IMR-90 (cell line): ENCODE data around the gene MGST2. TPM values are rescaled to one million over a fixed set of nuclear protein-coding genes. Genes with fewer than 3 reads are reported as not detected.

Source experiments
- ATAC-seq: fragments of 200-7000 bp; cut with Tn5 transposase; 2 replicates; pipeline ENCODE4 v1.9.1; 2020; ENCODE audit warnings: low read depth, mild to moderate bottlenecking, moderate library complexity
- BruUV-seq: library from RNA; stranded (reverse); fragments of 400-500 nt; replicated peaks from 2 replicates; lab custom pipeline; 2021; lab: Mats Ljungman, UMichigan
- CTCF ChIA-PET: fragments of 300-600 bp; formaldehyde crosslinking; extraction: SDS; loops from one replicate; lab custom pipeline; 2021; ENCODE audit warnings: antibody characterized with exemption; lab: Yijun Ruan, JAX
- POLR2A ChIA-PET: fragments of 300-600 bp; sonication (Branson Sonifier 250); formaldehyde crosslinking; loops from one replicate; lab custom pipeline; 2022; ENCODE audit warnings: antibody characterized with exemption; ENCODE audit not compliant: unreplicated experiment; lab: Charles Lee
- DNase-seq: peaks from one replicate; pipeline ENCODE4 v3.0.0; 2013
- H2AFZ ChIP-seq: replicated peaks from 2 replicates; pipeline ENCODE3; 2013; ENCODE audit warnings: low read length, mild to moderate bottlenecking; ENCODE audit not compliant: poor library complexity
- H2AK5ac ChIP-seq: 2 replicates; pipeline ENCODE4 v1.6.1; 2013; ENCODE audit warnings: low read depth, low read length, inconsistent platforms
- H2AK9ac ChIP-seq: replicated peaks from 2 replicates; pipeline ENCODE3; 2013; ENCODE audit warnings: mild to moderate bottlenecking, low read depth, low read length, moderate library complexity; ENCODE audit not compliant: poor library complexity
- H2BK120ac ChIP-seq: 2 replicates; pipeline ENCODE4 v1.6.1; 2013; ENCODE audit warnings: low read depth, low read length, inconsistent platforms
- H2BK15ac ChIP-seq: 3 replicates; pipeline ENCODE4 v1.6.1; 2013; ENCODE audit warnings: low read depth, low read length, inconsistent platforms
- H2BK20ac ChIP-seq: 2 replicates; pipeline ENCODE4 v1.6.1; 2013; ENCODE audit warnings: low read depth, mild to moderate bottlenecking, inconsistent platforms, low read length, moderate library complexity
- H2BK5ac ChIP-seq: 2 replicates; pipeline ENCODE4 v1.6.1; 2013; ENCODE audit warnings: mild to moderate bottlenecking, low read depth, low read length, inconsistent platforms; ENCODE audit not compliant: poor library complexity, severe bottlenecking
- H3K14ac ChIP-seq: replicated peaks from 2 replicates; pipeline ENCODE4 v1.6.1; 2013; ENCODE audit warnings: low read depth, low read length, inconsistent platforms
- H3K18ac ChIP-seq: 2 replicates; pipeline ENCODE4 v1.6.1; 2013; ENCODE audit warnings: low read depth, low read length, control low read depth
- H3K23ac ChIP-seq: 2 replicates; pipeline ENCODE4 v1.6.1; 2013; ENCODE audit warnings: low read depth, low read length, inconsistent platforms
- H3K27ac ChIP-seq: 2 replicates; pipeline ENCODE4 v1.5.1; 2013; ENCODE audit warnings: mild to moderate bottlenecking, control low read depth, low read length; ENCODE audit not compliant: insufficient read depth
- H3K27me3 ChIP-seq: 2 replicates; pipeline ENCODE4 v1.6.1; 2013; ENCODE audit warnings: low read length; ENCODE audit not compliant: control insufficient read depth, insufficient read depth
- H3K36me3 ChIP-seq: 2 replicates; pipeline ENCODE4 v1.6.1; 2013; ENCODE audit warnings: low read length, mixed read lengths; ENCODE audit not compliant: control insufficient read depth, insufficient read depth
- H3K4ac ChIP-seq: 2 replicates; pipeline ENCODE4 v1.6.1; 2013; ENCODE audit warnings: low read depth, low read length, inconsistent platforms
- H3K4me1 ChIP-seq: 2 replicates; pipeline ENCODE4 v1.6.1; 2013; ENCODE audit warnings: low read length, mixed read lengths; ENCODE audit not compliant: control insufficient read depth, insufficient read depth
- H3K4me2 ChIP-seq: 2 replicates; pipeline ENCODE4 v1.6.1; 2013; ENCODE audit warnings: low read depth, mild to moderate bottlenecking, control low read depth, low read length, moderate library complexity
- H3K4me3 ChIP-seq: 2 replicates; pipeline ENCODE4 v1.5.1; 2013; ENCODE audit warnings: low read depth, mild to moderate bottlenecking, control low read depth, low read length, moderate library complexity; ENCODE audit not compliant: insufficient read depth
- H3K56ac ChIP-seq: 2 replicates; pipeline ENCODE4 v1.6.1; 2013; ENCODE audit warnings: low read length, inconsistent platforms; ENCODE audit not compliant: insufficient read depth; ENCODE audit errors: extremely low read depth
- H3K79me1 ChIP-seq, 2 experiments: 2 replicates each; pipeline ENCODE4 v1.6.1; 2013; ENCODE audit warnings: low read length in 2 of 2, inconsistent platforms in 1 of 2, low read depth in 1 of 2
- H3K9ac ChIP-seq: 2 replicates; pipeline ENCODE4 v1.6.1; 2013; ENCODE audit warnings: low read depth, low read length, control low read depth
- H3K9me1 ChIP-seq: 2 replicates; pipeline ENCODE4 v1.6.1; 2013; ENCODE audit warnings: low read length, inconsistent platforms; ENCODE audit not compliant: insufficient read depth
- H3K9me3 ChIP-seq: 2 replicates; pipeline ENCODE4 v1.6.1; 2013; ENCODE audit warnings: low read length; ENCODE audit not compliant: control insufficient read depth, insufficient read depth
- H4K20me1 ChIP-seq: 2 replicates; pipeline ENCODE4 v1.6.1; 2013; ENCODE audit warnings: low read length, inconsistent platforms; ENCODE audit not compliant: insufficient read depth
- H4K5ac ChIP-seq: 2 replicates; pipeline ENCODE4 v1.6.1; 2013; ENCODE audit warnings: mild to moderate bottlenecking, low read depth, low read length, control low read depth
- H4K8ac ChIP-seq, 2 experiments: 2 replicates each; pipeline ENCODE4 v1.6.1; 2013; ENCODE audit warnings: low read depth in 2 of 2, low read length in 2 of 2, control low read depth in 1 of 2, inconsistent platforms in 1 of 2
- H4K91ac ChIP-seq: 2 replicates; pipeline ENCODE4 v1.6.1; 2013; ENCODE audit warnings: low read depth, low read length, inconsistent platforms; ENCODE audit not compliant: insufficient read depth
- BHLHE40 ChIP-seq: fragments of 150-350 bp; IDR thresholded peaks from 2 replicates; pipeline ENCODE4 v1.6.1; 2016; ENCODE audit warnings: mild to moderate bottlenecking, low read depth, low read length
- CEBPB ChIP-seq: IDR thresholded peaks from 2 replicates; pipeline ENCODE4 v1.6.1; 2012; ENCODE audit warnings: low read depth, low read length, improper control_type of control experiment
- CHD1 ChIP-seq: IDR thresholded peaks from 2 replicates; pipeline ENCODE4 v1.6.1; 2012; ENCODE audit warnings: low read depth, low read length, improper control_type of control experiment
- MAZ ChIP-seq: IDR thresholded peaks from 2 replicates; pipeline ENCODE4 v1.6.1; 2012; ENCODE audit warnings: low read depth, mild to moderate bottlenecking, low read length, improper control_type of control experiment, moderate library complexity, borderline replicate concordance
- NFE2L2 ChIP-seq: fragments of 150-350 bp; IDR thresholded peaks from 2 replicates; pipeline ENCODE4 v1.6.1; 2016; ENCODE audit warnings: low read depth, mild to moderate bottlenecking, low read length
- POLR2A ChIP-seq: IDR thresholded peaks from 2 replicates; pipeline ENCODE4 v1.6.1; 2012; ENCODE audit warnings: mild to moderate bottlenecking, low read depth, low read length
- RCOR1 ChIP-seq: IDR thresholded peaks from 2 replicates; pipeline ENCODE4 v1.6.1; 2012; ENCODE audit warnings: mild to moderate bottlenecking, low read length, improper control_type of control experiment; ENCODE audit not compliant: insufficient replicate concordance
- RFX5 ChIP-seq: IDR thresholded peaks from 2 replicates; pipeline ENCODE4 v1.8.0; 2012; ENCODE audit warnings: low read depth, mild to moderate bottlenecking, low read length, moderate library complexity
- WGBS, 2 experiments: methylation state at CpG; one replicate each; pipeline versions ENCODE4 v1.1.5 to v1.1.7; 2013; ENCODE audit warnings: missing lambda C conversion rate in 2 of 2; ENCODE audit not compliant: insufficient read length in 1 of 2; ENCODE audit errors: extremely low coverage in 2 of 2; 5-methylcytosine and 5-hydroxymethylcytosine counted together
- dilution Hi-C: fragments of 300-500 bp; cut with HindIII; formaldehyde crosslinking; loops from one replicate; pipeline ENCODE4 v1.14.3; 2018; ENCODE audit warnings: low sequenced_read_pairs; ENCODE audit not compliant: unreplicated experiment
- in situ Hi-C: fragments of 300-500 bp; cut with MboI; formaldehyde crosslinking; loops from 3 replicates; pipeline ENCODE4 v1.14.3; 2019; ENCODE audit warnings: low sequenced_read_pairs, inconsistent platforms, mixed read lengths
- intact Hi-C: fragments of 100-400 bp; cut with micrococcal nuclease; formaldehyde crosslinking; loops from 2 replicates; pipeline ENCODE4 v1.10.0; 2022
- polyA plus RNA-seq, 3 experiments: library from polyadenylated mRNA; depleted of rRNA; stranded (reverse); fragments of >200 nt; gene quantifications; 2 replicates each; pipeline ENCODE4 v1.2.3, GENCODE V29; 2012; ENCODE audit warnings: low replicate concordance in 1 of 3
- total RNA-seq: library from RNA; depleted of rRNA; stranded (reverse); fragments of >200 nt; gene quantifications from 2 replicates; pipeline ENCODE4 v1.2.3, GENCODE V29; 2012
- TF ChIP-seq, protein P1 (sequence below): fragments of 150-350 bp; IDR thresholded peaks from 2 replicates; pipeline ENCODE4 v1.6.1; 2017; ENCODE audit warnings: mild to moderate bottlenecking, antibody characterized with exemption, low read length, low read depth
- TF ChIP-seq, protein P2 (sequence below): fragments of 150-350 bp; IDR thresholded peaks from 2 replicates; pipeline ENCODE4 v1.6.1; 2016; ENCODE audit warnings: low read depth, mild to moderate bottlenecking, low read length, moderate library complexity, borderline replicate concordance

MGST2 gene
- total and polyA plus RNA-seq, 2 of the 4 experiments (the other 2 are of a cell fraction) = 4.8 to 10.5 TPM

DNA sequence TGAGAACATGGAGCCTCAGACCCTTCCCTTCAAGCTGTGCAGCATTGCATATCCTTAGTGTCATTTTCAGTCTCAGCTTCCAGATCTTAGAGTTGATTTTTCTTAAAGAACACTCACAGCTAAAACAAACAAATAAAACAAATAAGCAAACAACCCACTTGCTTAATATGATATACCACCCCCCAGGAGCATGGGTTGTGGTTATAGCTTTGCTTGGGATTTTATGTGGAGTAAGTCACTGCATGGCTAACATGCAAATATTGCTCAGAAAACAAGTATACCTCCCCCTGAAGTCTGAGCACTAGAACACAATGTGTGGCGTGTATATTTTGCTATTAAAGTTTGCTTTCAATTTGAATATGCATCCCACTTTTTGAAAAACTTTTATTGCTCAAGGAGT lies 78.6 kb downstream of the MGST2 start:
- H3K79me1 ChIP-seq = no peaks in the 10 kb centered on the region; a peak in 1 of 4 replicates
- no TSS peak for BruUV-seq
- TF ChIP-seq CEBPB (no peak), POLR2A (no peak), RFX5 (no peak), NFE2L2 (no peak), RCOR1 (no peak), BHLHE40 (no peak), CHD1 (no peak), MAZ (no peak)
- TF ChIP-seq, protein P1, sequence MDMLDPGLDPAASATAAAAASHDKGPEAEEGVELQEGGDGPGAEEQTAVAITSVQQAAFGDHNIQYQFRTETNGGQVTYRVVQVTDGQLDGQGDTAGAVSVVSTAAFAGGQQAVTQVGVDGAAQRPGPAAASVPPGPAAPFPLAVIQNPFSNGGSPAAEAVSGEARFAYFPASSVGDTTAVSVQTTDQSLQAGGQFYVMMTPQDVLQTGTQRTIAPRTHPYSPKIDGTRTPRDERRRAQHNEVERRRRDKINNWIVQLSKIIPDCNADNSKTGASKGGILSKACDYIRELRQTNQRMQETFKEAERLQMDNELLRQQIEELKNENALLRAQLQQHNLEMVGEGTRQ = no peak
- TF ChIP-seq, protein P2, sequence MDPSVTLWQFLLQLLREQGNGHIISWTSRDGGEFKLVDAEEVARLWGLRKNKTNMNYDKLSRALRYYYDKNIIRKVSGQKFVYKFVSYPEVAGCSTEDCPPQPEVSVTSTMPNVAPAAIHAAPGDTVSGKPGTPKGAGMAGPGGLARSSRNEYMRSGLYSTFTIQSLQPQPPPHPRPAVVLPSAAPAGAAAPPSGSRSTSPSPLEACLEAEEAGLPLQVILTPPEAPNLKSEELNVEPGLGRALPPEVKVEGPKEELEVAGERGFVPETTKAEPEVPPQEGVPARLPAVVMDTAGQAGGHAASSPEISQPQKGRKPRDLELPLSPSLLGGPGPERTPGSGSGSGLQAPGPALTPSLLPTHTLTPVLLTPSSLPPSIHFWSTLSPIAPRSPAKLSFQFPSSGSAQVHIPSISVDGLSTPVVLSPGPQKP = no peak
- no peaks in the 10 kb centered on the region for H3K36me3 ChIP-seq
- no peak overlapping the region for H3K56ac ChIP-seq
- H2AFZ ChIP-seq = no peak overlapping the region
- H4K5ac ChIP-seq = no peak overlapping the region
- H4K20me1 ChIP-seq = no peaks in the 10 kb centered on the region
- no peak overlapping the region for H3K4me3 ChIP-seq
- no peak overlapping the region for H2AK5ac ChIP-seq
- H2BK15ac ChIP-seq = no peak overlapping the region
- H3K23ac ChIP-seq = no peak overlapping the region
- H4K8ac ChIP-seq = no peak overlapping the region
- H3K4me1 ChIP-seq = peaks cover 8% of the 10 kb centered on the region
- no peak overlapping the region for H3K14ac ChIP-seq
- H3K9ac ChIP-seq = no peak overlapping the region
- H3K9me1 ChIP-seq = no peaks in the 10 kb centered on the region; the same call in 1 of the 2 replicates
- DNase-seq (no peak), ATAC-seq (no peak)
- H3K18ac ChIP-seq = no peak overlapping the region
- POLR2A ChIA-PET = no interaction called here
- H2BK20ac ChIP-seq = no peak overlapping the region
- dilution Hi-C loops = no loop called here
- no peak overlapping the region for H2BK120ac ChIP-seq
- in situ Hi-C loops = loop anchor here (5.0 kb wide), 1 partner anchor 263 kb away; no protein-coding TSS in a partner anchor
- no peak overlapping the region for H3K4me2 ChIP-seq
- H2AK9ac ChIP-seq = no peak overlapping the region
- H2BK5ac ChIP-seq = no peak overlapping the region
- no peak overlapping the region for H3K27ac ChIP-seq
- no peaks in the 10 kb centered on the region for H3K9me3 ChIP-seq
- intact Hi-C loops = no loop called here
- no CpG with 5 or more reads among the region's 1 CpG for WGBS, 2 experiments
- no peaks in the 10 kb centered on the region for H3K27me3 ChIP-seq
- no peak overlapping the region for H4K91ac ChIP-seq
- H3K4ac ChIP-seq = no peak overlapping the region
- CTCF ChIA-PET = no interaction called here
